GM12873 (cell line): Measurements from ENCODE around the gene KCNE4.

ENCODE experiments used
- CTCF ChIP-seq: IDR thresholded peaks from 2 replicates; pipeline ENCODE4 v1.5.1; 2012; ENCODE audit warnings: low read depth, mild to moderate bottlenecking, moderate library complexity, low read length, control low read depth; ENCODE audit not compliant: insufficient read depth; ENCODE audit errors: missing control alignments

KCNE4 gene

DNA sequence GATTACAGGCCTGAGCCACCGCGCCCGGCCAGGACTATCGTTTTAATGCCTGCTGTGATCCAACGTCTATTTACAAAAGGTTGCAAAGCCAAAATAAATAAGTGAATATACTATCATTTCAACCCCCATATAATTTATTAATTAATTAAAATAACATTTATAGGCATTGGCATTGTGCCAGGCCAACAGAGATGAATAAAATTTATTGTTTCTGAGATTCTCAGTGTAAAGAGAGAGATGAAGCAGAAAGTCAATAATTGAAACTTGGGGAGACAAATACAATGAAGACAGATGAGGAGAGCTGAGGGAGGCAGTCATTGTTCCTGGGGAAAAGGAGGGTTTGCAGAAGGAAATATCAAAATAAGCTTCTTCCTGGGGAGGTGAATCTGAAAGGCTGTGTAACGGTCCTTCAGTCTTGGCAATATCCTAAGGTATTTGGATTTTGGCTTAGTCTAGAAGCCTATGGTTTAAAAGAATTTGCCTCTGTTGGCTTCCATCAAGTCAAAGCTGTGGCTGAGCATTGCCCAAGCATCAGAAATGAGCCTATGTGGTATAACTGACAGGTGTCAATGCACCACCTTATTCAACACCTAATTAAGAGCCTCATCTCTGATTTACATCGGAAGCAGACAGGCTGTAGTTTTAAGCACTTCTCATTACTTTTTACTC is 31.5 kb downstream of the KCNE4 start:
- TF ChIP-seq CTCF: no peak

GRCh38 chr2:223084873-223085272 is 32.9 kb downstream of the KCNE4 start:
- TF ChIP-seq CTCF: no peak

DNA sequence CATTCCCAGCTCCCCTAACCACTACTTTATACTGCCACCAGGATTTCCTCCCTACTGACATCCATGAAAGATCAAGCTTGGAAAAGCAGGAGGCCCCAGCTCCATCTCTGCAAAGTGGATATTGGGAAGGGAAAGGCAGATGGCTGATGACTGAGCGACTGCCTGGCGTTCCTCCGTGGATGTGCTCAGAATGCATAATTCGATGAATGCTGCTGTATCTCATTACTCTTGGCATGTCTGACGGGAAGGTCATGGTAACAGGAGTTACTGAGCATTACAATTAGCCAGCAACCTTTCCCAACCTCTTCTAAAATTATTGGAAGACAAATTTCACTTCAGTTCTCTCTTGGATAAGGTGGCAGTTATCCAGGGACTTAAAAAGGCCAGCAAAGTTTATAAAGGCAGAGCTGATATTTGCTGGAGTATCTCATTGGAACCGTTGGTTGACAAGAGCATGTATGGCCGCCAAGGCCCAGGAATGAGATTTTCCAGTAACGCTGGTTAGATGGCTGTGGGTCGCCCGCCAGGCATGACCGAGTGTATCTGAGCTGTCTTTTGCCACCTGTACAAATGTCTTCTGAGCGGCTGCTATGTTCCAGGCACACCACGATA is 34.5 kb downstream of the KCNE4 start:
- no peak for TF ChIP-seq CTCF

- no peak for TF ChIP-seq CTCF
Measured at GRCh38 chr2:223087466-223087865, 35.5 kb downstream of the KCNE4 start.

- no peak for TF ChIP-seq CTCF
Measured at GRCh38 chr2:223088866-223089265, 36.9 kb downstream of the KCNE4 start.

GRCh38 chr2:223090039-223090438 is 38.0 kb downstream of the KCNE4 start:
- TF ChIP-seq CTCF: no peak

GRCh38 chr2:223090540-223091235 is 38.7 kb downstream of the KCNE4 start:
- no peak for TF ChIP-seq CTCF
